HG02981 (cell line): ENCODE measurements around the gene NUDCD3.
A peak's percentile ranks its signal among the peaks of the same experiment; 100 is the strongest.

Source experiments
- ATAC-seq: cut with Tn5 transposase; IDR thresholded peaks from one replicate; pipeline ENCODE4 v1.9.1; 2021; ENCODE audit warnings: mild to moderate bottlenecking, moderate library complexity; ENCODE audit not compliant: unreplicated experiment

NUDCD3 gene

DNA sequence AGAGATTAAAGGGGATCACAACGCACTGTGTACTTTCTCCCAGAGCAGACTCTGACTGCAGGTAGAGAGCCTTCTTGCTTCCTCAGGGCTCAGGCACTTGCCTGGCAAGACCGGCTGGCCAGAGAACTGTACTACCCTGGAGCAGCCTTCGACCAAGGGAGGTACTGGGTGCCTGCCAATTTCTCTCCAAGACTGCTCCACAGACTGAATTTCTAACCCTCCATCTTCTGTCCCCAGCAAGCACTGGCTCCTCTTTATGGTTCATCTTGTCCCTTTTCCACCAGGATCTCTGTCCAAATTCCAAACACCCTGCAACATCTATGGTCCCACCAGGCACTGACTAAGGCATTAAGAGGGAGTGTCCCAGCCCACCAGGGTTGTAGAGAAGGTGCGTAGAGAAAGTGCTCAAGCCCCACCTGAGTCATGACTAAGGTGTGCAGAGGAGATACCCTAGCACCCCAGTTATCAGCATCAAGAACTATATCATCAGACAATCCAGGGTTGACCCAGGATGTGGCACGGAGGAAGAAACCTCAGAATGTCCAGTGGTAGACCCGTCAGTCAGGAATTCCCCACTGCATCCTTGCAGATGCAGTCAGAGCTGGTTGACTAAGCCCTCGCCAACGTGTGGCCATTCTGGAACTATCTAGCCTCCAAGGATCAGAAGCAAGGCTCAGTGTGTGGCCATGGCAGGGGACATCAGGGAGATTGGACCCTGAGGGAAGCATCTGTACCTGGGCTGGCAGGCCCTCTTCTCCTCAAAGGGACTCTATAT lies 104.1 kb downstream of the NUDCD3 start:
- ATAC-seq = no peak

DNA sequence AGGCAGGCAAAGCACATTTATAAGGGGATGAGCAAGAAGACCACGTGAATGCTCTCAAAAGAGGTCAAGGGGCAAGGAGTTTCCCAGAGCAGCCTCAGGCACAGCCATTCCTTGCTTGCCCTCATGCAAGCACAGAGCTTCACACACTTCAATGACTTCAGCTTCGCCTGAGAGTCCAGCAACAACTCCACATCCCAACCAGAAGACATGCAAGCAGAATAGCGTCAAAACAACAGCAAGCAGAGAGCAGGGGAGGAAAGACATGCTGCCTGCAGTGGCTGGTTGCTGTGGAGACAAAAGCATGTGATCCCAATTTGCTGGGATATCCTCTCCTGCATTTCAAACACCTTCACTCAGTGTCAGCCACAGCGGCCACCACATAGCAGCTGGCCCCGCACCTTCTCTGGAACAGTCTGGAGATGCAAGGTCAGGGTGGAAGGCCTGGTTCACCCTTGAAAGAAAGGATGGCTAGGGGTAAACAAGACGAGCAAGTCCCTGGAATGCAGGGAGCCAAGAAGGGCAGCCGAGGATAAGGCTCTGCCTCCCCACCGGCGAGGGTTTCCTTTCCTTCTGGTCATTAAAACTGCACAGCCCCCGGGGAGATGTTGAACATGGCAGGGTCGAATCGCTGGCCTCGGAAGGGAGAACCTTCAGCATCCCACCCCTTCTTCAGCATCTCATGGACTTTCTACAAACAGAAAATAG lies 104.9 kb downstream of the NUDCD3 start:
- ATAC-seq = no peak

DNA sequence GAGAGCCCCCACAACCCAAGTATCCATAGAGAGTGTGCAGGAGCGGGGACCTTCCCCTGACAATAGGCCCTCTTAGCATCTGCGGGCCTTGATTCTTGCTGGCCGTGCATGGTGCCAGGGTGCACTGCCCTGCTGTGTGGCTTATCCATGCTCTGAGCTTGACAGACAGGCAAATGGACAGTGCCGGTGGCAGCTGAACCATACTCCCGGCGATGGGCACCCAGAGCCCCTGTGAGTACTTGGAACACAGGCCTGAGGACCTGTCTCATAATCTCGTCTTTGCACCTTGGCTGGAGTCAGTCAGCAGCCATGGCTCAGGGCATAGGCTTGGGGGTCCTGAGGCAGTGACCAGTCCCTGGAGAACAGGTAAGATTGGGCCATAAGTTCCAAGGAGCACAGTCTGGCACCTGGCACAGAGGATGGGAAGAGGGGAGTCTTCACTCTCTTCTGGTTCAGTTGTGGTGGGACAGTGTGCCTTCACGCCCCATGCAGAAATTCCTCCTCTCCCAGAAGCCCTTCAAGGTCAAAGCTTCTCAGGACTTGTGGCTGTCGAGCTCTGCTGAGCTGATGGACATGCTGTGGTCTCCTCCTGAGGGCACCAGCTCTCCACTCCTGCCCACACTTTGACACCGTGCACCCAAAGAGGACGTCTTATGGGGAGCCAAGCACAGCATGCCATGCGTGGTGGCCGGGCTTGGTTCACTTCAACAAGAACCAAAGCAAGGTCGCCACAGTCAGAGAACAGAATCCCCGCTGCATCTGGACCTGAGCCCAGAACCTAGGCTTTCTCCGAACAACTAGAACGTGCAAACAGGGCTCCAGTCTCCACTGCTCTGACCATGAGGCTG lies 105.6 kb downstream of the NUDCD3 start:
- no peak for ATAC-seq

DNA sequence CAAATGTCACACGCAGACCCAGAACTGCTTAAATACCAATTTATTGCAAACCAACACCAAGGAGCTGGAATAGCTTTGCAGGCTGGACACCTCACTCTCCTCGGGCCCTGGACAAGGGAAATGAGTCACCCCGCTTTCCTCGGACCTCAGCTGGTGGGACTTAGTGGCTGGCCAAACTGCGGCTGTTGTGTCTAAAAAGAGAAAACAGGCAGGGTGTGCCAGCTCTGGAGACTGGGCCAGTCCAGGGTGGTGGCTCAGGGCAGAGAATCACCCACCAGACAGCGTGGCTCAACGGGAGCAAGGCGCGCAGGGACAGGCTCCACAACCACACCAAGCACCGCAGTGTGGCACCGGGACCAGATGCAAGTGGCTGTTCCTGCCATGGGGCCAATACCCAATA lies 106.9 kb downstream of the NUDCD3 start:
- ATAC-seq = no peak

DNA sequence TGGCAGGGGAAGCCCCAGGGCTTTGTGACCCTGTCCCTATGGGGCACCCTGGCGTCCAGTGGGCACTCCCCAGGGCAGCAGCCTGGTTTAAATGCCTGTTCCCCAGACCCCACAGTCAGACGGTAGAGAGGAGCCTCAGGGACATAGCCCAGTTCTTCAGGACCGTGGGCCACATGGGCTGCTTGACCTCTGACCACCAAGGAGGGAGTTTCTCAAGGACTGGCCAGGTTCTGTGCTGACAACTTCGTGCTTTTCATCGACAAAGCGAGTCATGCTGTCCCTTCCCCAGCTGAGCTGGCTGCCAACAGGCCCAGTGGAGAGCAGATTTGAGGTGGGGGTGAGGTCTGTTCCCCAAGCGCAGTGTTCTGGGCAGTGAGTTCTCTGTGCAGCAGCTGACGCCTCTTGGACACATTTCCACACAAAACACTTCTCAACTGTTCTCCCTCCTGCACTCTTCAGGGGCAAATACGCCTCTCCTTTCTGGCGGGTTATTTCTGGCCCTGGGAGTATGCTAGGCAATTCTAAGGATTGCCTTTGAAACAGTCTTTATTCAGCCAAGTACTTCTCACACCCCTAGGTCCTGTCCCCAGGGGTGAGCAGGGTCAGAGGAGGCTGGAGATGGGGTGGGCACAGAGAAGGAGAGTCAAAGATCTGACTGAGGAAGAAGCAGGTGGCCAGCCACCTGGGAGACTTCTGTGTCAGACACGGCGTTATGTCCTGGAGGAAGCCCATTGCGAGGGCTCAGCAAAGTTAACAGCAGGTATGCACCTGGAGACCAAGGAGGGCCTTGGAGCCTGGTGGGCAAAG lies 107.8 kb downstream of the NUDCD3 start:
- no peak for ATAC-seq

DNA sequence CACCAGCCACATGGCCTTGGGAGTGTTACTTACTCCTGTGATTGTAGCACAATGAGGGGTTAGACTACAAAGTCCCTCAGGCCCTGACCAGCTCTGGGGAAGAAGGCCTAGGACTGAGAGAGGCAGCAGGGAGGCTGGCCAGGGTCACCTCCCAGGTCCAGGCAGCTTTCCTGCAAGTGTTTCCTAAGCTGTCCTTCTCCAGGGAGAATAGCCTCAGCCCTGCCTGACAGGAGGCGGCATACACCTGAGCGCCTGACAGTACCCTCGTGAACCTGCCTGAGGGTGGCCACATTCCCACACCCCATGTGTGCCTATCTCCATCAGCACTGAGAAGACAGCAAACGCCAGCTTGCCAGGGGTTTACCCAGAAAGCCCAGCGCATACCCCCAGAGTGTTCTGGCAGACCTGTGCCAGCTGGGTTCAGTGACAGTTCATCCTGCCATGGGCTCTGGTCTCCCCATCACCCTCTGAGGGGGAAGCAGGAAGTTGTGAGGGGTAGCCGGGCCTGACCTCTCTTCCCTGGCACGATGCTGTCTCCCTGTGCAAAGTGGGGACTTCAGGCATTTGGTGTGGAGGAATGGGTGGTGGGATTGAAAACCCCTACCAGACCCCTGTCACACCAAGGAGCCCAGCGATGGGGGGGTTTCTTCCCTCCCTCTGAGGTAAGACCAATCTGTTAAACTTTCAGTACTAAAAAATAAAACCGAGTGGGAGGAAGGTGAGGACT lies 108.8 kb downstream of the NUDCD3 start:
- ATAC-seq = no peak

DNA sequence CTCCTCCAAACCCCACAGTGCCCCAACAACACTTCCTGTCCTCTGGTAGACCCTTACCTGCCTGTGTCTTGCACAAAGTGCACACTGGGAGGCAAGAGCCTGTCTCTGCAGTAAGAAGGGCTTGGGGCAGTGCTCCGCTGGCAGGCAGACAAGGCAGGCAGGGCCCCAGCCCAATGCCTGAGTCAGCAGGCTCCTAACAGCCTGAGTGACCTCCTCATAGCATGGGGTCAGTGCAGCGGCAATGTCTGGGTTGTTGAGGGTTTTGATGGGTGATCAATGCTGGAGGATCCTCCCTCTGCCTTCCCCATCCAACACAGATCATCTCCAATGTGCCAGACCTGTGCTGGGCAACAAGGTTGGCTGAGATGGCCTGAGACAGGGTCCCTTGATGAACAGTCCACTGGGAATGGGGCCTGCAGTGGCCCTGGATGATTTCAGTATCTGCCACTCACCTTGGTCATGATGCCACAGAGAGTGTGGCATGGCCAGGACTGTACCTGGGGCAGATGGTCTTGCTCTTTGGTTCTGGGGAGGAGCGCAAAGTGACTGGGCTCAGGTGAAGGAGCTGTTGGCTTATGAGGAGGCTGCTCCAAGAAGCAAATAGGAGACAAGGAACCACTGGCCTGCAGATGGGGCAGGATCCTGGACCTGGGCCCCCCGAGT lies 109.5 kb downstream of the NUDCD3 start:
- no peak for ATAC-seq

DNA sequence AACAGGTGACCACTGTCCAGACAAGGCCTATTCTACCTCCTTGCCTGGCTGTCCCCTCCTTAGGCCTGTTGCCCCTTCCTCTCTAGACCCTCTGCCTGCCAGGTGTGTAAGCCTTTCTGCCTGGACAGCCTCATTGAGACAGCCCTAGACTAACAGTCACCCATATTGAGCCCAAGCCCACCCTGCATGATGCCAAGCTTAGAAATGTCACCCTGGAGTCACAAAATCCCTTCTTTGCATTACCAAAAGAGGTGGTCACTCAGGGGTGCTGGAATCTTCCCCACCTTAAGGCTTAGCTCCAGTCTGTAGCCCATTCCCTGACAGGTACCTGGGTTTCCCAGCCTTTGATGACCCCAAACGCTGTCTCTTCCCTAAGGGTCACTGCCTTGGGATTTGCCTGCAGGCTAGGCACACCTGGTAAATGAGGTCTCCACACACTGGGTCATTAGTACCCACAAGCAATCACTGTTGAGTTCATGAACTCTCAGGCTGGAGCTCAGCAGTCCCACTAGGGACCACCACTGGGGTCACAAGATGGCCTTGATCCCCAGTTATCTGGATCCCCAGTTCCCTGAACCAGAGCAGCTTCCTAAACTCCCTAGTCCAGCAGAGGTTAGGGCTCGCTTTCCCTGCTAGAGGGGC lies 110.1 kb downstream of the NUDCD3 start:
- ATAC-seq = no peak

DNA sequence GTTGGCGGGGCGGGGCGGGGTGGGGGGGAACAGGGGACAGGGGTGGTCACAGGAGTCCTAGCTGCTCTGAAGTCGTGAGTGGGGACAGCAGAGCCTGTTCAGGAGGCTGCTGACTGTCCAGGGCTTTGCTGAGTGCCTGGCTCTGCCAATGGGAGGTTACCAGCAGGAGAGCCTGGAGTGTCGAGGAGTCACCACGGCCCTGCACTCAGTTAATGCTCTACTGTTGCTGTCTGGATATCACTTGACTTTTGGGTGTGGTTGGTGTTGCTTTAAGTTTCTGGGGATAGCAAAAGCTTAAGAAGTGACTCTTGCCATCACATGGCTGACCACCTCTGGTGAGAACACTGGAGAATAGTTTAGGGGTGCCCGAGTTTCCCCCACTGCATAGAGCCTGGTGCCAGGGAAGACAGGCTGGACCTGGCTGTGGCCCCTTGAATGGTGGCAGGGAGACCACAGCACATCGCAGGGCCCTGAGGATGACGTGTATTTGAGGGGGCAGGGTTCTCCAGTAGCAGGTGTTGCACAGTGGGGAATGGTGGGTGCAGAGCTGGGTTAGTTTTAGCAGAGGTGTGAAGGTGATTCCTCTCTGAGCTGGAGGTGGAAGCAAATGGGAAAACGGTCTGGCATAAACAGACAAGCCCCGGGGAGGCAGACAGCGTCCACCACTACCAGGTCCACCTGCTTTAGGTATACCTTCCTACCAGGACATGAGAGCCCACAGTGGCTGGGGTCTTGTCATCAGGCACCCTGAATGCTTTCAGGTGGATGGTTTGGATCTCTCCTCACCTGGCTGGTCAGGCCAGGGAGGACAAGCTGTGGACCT lies 110.9 kb downstream of the NUDCD3 start:
- ATAC-seq = no peak

DNA sequence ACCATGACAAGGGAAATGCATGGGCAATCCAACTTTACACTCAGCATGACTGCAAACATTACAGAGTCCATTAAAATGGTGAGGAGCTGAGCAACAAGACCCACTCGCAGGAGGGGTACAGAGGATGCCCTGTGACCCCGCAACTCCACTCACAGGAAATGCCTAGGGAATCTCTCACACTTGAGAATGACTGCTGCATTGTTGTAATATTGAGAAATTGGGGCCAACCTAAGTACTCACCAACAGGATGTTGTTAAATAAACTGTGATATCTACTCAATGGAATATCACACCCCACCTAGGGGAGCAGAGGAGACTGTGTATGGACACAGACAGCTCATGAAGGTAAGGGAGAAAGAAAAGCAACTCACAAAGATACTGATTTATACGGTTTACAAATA lies 111.7 kb downstream of the NUDCD3 start:
- no peak for ATAC-seq

DNA sequence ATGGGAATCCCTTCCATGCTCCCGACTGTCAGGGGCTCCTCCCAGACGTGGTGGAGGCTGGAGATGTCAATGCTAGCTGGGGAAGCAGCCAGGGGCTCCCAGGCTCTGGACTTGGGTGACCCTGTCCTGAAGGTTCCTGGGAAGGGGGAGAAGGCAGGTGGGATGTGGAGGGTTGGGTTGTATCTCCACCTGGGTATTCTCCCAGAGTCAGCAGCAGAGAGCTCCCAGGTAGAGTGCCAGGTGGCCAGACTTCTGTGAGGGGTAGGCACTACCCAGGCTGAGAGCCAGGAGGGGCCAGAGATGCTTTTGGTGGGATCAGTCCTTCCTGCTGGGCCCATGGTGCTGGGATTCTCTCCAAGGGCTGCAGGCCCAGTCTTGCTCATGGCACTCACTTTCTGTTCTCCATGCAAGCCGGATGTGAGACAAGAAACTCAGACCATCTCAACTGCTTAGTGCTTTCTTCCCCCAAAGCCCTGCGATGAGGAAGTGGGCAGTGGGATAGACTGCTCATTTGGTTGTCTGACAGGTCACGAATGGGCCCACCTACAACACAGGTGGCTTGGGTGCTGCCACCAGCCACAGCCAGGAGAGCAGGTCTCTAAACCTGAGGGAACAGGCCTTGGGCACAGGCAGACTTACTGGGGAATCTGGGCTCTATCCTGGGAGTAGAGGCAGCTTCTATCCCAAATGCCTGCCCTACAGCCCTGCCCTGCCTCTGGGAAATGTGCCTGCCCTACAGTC lies 112.6 kb downstream of the NUDCD3 start:
- peak; percentile 84 for ATAC-seq

DNA sequence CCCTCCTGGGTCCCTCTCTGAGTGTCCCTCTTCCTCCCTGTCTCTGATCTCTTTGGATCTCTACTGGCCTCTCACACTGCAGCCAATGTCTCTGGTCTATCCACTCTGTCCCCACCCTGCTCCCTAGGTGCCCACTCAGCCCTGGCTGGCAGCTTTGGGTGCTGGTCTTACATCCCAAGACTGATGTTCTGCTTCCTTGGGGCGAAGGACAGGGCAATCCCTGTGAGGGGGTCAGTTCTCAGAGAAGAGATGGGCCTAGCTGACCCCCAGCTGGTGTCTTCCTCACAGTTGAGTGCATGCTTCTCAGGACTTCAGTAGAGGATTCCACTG lies 113.4 kb downstream of the NUDCD3 start:
- ATAC-seq = no peak

DNA sequence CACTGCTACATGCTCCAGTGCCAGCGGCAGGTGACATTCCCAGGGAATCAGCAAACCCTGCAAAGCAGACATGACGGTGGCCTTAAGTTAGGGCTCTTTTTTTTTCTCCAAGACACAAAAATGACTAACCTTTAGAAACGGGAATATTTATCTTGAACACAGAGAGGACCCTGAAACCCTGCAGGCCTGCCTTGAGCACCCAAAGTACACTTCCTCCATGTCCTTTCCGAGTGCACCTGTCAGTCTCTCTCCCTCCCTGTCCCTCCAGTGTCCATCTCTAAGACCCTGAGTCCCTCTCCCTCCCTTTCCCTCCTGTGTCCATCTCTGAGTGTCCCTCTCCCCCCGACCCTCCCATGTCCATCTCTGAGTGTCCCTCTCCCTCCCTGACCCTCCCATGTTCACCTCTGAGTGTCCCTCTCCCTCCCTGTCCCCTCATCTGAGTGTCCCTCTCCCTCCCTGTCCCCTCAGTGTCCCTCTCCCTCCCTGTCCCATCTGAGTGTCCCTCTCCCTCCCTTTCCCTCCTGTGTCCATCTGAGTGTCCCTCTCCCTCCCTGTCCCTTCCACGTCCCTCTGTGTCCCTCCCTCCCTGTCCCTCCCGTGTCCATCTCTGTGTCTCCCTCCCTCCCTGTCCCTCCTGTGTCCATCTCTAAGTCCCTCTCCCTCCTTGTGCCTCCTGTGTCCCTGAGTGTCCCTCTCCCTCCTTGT lies 113.9 kb downstream of the NUDCD3 start:
- ATAC-seq = no peak

DNA sequence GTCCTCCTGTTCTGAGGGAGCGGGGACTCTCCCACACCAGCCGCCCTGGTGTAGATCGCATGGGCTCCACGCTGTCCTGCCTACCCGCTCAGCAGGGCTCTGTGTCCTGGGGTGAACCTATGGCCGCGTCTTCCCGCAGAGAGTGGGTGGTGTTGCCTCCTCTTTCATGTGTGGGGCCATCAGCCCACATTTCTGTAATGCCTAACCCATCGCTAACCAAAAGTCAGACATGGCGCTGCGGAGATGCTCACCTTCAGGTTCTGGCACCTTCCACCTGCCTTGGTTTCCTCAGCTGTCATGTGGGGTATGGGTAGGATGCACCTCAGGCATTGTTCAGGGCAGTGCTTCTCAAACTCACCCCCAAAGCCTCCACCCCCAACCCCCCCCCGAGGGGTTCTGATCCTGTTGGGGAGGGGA lies 114.5 kb downstream of the NUDCD3 start:
- ATAC-seq = no peak

DNA sequence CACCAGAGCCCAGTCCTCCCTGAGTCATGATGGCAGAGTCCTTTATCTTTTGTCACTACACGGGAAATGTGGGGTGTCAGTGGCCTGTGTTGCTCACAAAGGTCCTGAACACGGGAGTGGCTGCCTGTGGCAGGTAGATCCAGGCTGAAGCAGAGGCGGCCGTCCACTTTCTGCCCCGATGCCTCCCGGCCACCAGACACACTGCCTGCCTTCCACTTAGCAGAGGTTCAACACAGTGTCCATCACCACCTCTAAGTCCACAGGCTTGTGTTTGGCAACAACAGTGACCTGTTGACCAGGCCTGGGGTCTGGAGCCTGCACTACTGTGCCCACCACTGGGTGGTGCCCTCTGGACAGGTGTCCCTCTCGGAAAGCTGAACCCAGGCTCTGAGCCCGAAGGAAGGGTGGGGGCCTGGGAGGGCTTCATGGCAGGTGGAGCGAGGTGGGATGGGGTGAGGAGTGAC lies 115.2 kb downstream of the NUDCD3 start:
- no peak for ATAC-seq

DNA sequence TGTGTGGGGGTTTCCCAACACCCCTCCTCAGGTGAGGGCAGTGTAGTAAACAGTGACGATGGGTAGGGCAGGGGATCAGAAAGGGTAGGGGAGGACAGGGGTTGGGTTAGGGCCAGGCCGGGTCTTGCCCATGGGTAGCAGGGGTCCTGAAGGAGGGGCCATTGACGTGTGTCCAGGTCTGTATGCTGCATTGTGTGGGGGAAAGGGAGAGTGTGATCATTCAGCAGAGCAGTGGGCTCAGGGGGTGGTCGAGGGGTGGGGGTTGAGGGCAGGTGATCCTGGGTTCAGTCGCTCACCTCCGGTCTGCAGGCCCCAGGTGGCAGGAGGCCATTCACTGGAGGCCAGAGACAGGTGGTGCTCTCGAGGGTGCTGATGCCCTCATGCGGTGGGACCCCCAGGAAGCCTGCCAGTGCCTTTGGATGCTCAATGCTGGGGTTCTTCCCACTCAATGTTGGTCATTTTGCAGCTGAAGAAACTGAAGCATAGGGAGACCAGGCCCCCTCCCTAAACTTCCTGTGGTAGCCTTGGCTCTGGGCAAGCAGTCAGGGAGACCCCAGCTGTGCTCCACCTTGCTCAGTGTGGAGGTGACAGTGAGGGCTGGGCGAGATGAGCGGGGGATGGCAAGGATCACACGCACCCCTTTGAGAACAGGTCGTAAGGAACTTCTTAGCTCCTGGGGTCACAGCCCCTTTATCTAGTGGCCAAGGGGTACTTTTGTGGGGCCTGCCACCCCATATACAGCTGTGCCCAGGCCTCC lies 116.3 kb downstream of the NUDCD3 start:
- ATAC-seq = no peak
